ENCODE measurements around the gene ZSCAN5B. TPM values are rescaled to one million over a fixed set of nuclear protein-coding genes. Genes with fewer than 3 reads are reported as not detected.
"Not testable (repeated sequence)": the region's sequence is repeated elsewhere in the genome, so short reads cannot be mapped to it uniquely, and the experiment has no call there.

The ZSCAN5B gene
- total and polyA plus RNA-seq, 2 of the 8 experiments (the other 6 are each of a cell fraction or from before 2014, with no cell fraction given), result not detected

GRCh38 chr19:56221442-56221841 lies 23.9 kb upstream of the ZSCAN5B start:
- H3K56ac ChIP-seq (replicated peaks; ENCODE audit: insufficient read length, low read depth, low read length); H3K27ac ChIP-seq (ENCODE audit: low read depth, low read length); H3K4me1 ChIP-seq (replicated peaks in 1 of 4; ENCODE audit: control insufficient read depth in 3 of 4, insufficient read depth in 4 of 4, low read length in 3 of 4); H3K36me3 ChIP-seq (ENCODE audit: control insufficient read depth in 2 of 4, insufficient read depth in 4 of 4, low read length in 3 of 4); H2AFZ ChIP-seq (ENCODE audit: low read length); H3K9me3 ChIP-seq (ENCODE audit: insufficient read depth in 2 of 2, low read depth in 1 of 2, low read length in 1 of 2); POLR2A ChIA-PET (ENCODE audit: partially characterized antibody); H3K27me3 ChIP-seq (replicated peaks in 1 of 4; ENCODE audit: control insufficient read depth in 3 of 4, extremely low read depth in 1 of 4, insufficient read depth in 3 of 4, low read length in 3 of 4); H3K23ac ChIP-seq (ENCODE audit: insufficient read length); H3K9ac ChIP-seq (replicated peaks in 1 of 4; ENCODE audit: extremely low read depth in 1 of 4, low read depth in 3 of 4, low read length in 3 of 4); H4K20me1 ChIP-seq (replicated peaks in 1 of 2; ENCODE audit: control insufficient read depth in 1 of 2, insufficient read depth in 2 of 2, low read length in 2 of 2); H2AK5ac ChIP-seq (ENCODE audit: low read depth, low read length); H3K18ac ChIP-seq (ENCODE audit: extremely low read depth, low read length); H3K79me2 ChIP-seq (ENCODE audit: control insufficient read depth in 1 of 2, insufficient read depth in 2 of 2, low read length in 2 of 2); H2BK12ac ChIP-seq (ENCODE audit: low read depth, low read length); H3K4ac ChIP-seq (replicated peaks; ENCODE audit: insufficient read length, low read depth, low read length); H3K14ac ChIP-seq (ENCODE audit: insufficient read length); H3K4me2 ChIP-seq (ENCODE audit: insufficient read depth in 1 of 2, low read depth in 2 of 2, low read length in 2 of 2); H2BK120ac ChIP-seq (replicated peaks; ENCODE audit: low read depth, low read length); H2BK5ac ChIP-seq (ENCODE audit: low read depth, low read length); H2BK15ac ChIP-seq (ENCODE audit: low read length); H4K5ac ChIP-seq (ENCODE audit: insufficient read length, low read depth, low read length); H3K23me2 ChIP-seq (ENCODE audit: low read depth, low read length); H3K79me1 ChIP-seq (ENCODE audit: low read depth, low read length); H3K4me3 ChIP-seq (ENCODE audit: extremely low read depth in 1 of 4, insufficient read depth in 2 of 4, low read depth in 3 of 4, low read length in 4 of 4); H2BK20ac ChIP-seq (ENCODE audit: low read length); DNase-seq (ENCODE audit: low read depth in 1 of 2, low spot score in 2 of 2); H4K91ac ChIP-seq (replicated peaks; ENCODE audit: insufficient read length, low read length); H4K8ac ChIP-seq (ENCODE audit: extremely low read depth, insufficient read depth, low read length): not testable (repeated sequence)
- peak; percentile 82 for FAIRE-seq
- TF ChIP-seq RAD21 (IDR thresholded peaks at IDR 0.05 in 1 of 2, conservative IDR thresholded peaks at IDR 0.05 in 1 of 2; ENCODE audit: low read depth in 2 of 2, low read length in 2 of 2) (peak in 1 of 2 experiments; percentile 40; a peak in 3 of 4 replicates), CTCF (IDR thresholded peaks at IDR 0.05; ENCODE audit: control extremely low read depth in 1 of 3, insufficient read depth in 1 of 3, low read depth in 1 of 3, low read length in 3 of 3) (peak; percentile 22 to 50 (median 42))
- CTCF ChIA-PET (ENCODE audit: partially characterized antibody), result interaction anchor here (0.8 to 4.9 kb wide), 29 partner anchors 9 to 154 kb away, joined by 3 to 31 read pairs (median 6); partner anchors contain the start of gene GALP
- WGBS, 2 experiments (ENCODE audit: extremely low coverage in 1 of 2, insufficient coverage in 1 of 2, insufficient read length in 1 of 2, insufficient replicate concordance in 2 of 2, low coverage in 1 of 2, low lambda C conversion rate in 2 of 2, missing lambda C conversion rate in 1 of 2), result 76% methylated on average over 9 of the region's 9 CpGs; no CpG with 5 or more reads in 1 of the 2 experiments

All from H1 (cell line).